RWPE2 (cell line): ENCODE results near the gene IGSF9B.

ENCODE experiments used
- ATAC-seq: fragments of 200-7000 bp; cut with Tn5 transposase; 3 replicates; pipeline ENCODE4 v1.9.1; 2021; ENCODE audit warnings: low read depth
- DNase-seq: peaks from one replicate; pipeline ENCODE4 v3.0.0-alpha.2; 2020; ENCODE audit warnings: low spot score
- H3K27ac ChIP-seq: fragments of 450-650 bp; 2 replicates; pipeline ENCODE4 v1.5.1; 2017; ENCODE audit warnings: mild to moderate bottlenecking; ENCODE audit not compliant: poor library complexity, severe bottlenecking
- H3K27me3 ChIP-seq: fragments of 250-450 bp; sonication (Bioruptor Pico); 2 replicates; pipeline ENCODE4 v1.5.1; 2021; ENCODE audit warnings: mild to moderate bottlenecking, moderate library complexity; ENCODE audit not compliant: insufficient read depth, poor library complexity, severe bottlenecking
- H3K36me3 ChIP-seq: fragments of 250-450 bp; sonication (Bioruptor Pico); 2 replicates; pipeline ENCODE4 v1.5.1; 2020; ENCODE audit warnings: low read depth, mild to moderate bottlenecking, moderate library complexity
- H3K4me1 ChIP-seq: fragments of 250-450 bp; sonication (Bioruptor Pico); 2 replicates; pipeline ENCODE4 v1.5.1; 2021; ENCODE audit warnings: mild to moderate bottlenecking, moderate library complexity; ENCODE audit not compliant: insufficient read depth, poor library complexity, severe bottlenecking
- H3K4me3 ChIP-seq: fragments of 250-450 bp; sonication (Bioruptor Pico); 2 replicates; pipeline ENCODE4 v1.5.1; 2021; ENCODE audit warnings: mild to moderate bottlenecking, moderate library complexity; ENCODE audit not compliant: severe bottlenecking
- H3K9me3 ChIP-seq: fragments of 250-450 bp; sonication (Bioruptor Pico); 2 replicates; pipeline ENCODE4 v1.5.1; 2021; ENCODE audit warnings: mild to moderate bottlenecking, moderate library complexity; ENCODE audit not compliant: severe bottlenecking
- CTCF ChIP-seq: fragments of 450-650 bp; IDR thresholded peaks from one replicate; pipeline ENCODE4 v1.5.1; 2017; ENCODE audit warnings: mild to moderate bottlenecking, moderate library complexity; ENCODE audit not compliant: poor library complexity, severe bottlenecking

Gene IGSF9B

GRCh38 chr11:133940034-133940433, 16.7 kb downstream of the IGSF9B start:
- no peaks in the 10 kb centered on the region for H3K36me3 ChIP-seq
- H3K9me3 ChIP-seq, result no peaks in the 10 kb centered on the region
- DNase-seq (no peak), ATAC-seq (no peak)
- no peaks in the 10 kb centered on the region for H3K27me3 ChIP-seq
- H3K27ac ChIP-seq, result no peak overlapping the region
- no peaks in the 10 kb centered on the region for H3K4me1 ChIP-seq
- no peak overlapping the region for H3K4me3 ChIP-seq
- TF ChIP-seq CTCF, result no peak

- H3K9me3 ChIP-seq, result no peaks in the 10 kb centered on the region
- TF ChIP-seq CTCF, result no peak
- H3K36me3 ChIP-seq, result no peaks in the 10 kb centered on the region
- H3K27me3 ChIP-seq, result no peaks in the 10 kb centered on the region
- H3K4me1 ChIP-seq, result peaks cover 1% of the 10 kb centered on the region
- DNase-seq, result no peak
- H3K27ac ChIP-seq, result no peak overlapping the region
- H3K4me3 ChIP-seq, result no peak overlapping the region
- no peak for ATAC-seq
These were observed 17.2 kb downstream of the IGSF9B start for GRCh38 chr11:133939558-133939957.

- DNase-seq (no peak), ATAC-seq (no peak)
- no peak overlapping the region for H3K27ac ChIP-seq
- H3K9me3 ChIP-seq, result no peaks in the 10 kb centered on the region
- peaks cover 4% of the 10 kb centered on the region for H3K4me1 ChIP-seq
- no peaks in the 10 kb centered on the region for H3K36me3 ChIP-seq
- TF ChIP-seq CTCF, result no peak
- no peak overlapping the region for H3K4me3 ChIP-seq
- H3K27me3 ChIP-seq, result no peaks in the 10 kb centered on the region
These were observed 18.6 kb downstream of the IGSF9B start for GRCh38 chr11:133938166-133938565.

GRCh38 chr11:133937468-133937867, 19.3 kb downstream of the IGSF9B start:
- Histone ChIP-seq H3K36me3 (no peaks in the 10 kb centered on the region), H3K27ac (no peak overlapping the region), H3K4me3 (no peak overlapping the region), H3K4me1 (peaks cover 4% of the 10 kb centered on the region), H3K27me3 (no peaks in the 10 kb centered on the region), H3K9me3 (no peaks in the 10 kb centered on the region)
- ATAC-seq (no peak), DNase-seq (peak; percentile 23)
- no peak for TF ChIP-seq CTCF

GRCh38 chr11:133937015-133937414, 19.8 kb downstream of the IGSF9B start:
- no peak for ATAC-seq
- Histone ChIP-seq H3K4me1 (peaks cover 4% of the 10 kb centered on the region), H3K36me3 (no peaks in the 10 kb centered on the region), H3K27me3 (no peaks in the 10 kb centered on the region), H3K4me3 (no peak overlapping the region), H3K27ac (no peak overlapping the region), H3K9me3 (no peaks in the 10 kb centered on the region)
- peak; percentile 38 for DNase-seq
- no peak for TF ChIP-seq CTCF
